DOHH2 (cell line): ENCODE data around the gene SPIRE1.

Experiments
- CTCF ChIP-seq: fragments of 200-600 bp; sonication (generic); IDR thresholded peaks from one replicate; pipeline ENCODE4 v1.5.1; 2014; ENCODE audit warnings: antibody characterized with exemption, mild to moderate bottlenecking, low read depth, low read length; ENCODE audit not compliant: poor library complexity, severe bottlenecking
- EZH2phosphoT487 ChIP-seq: fragments of 200-600 bp; sonication (generic); IDR thresholded peaks from 2 replicates; pipeline ENCODE4 v1.6.1; 2017; ENCODE audit warnings: borderline replicate concordance, mild to moderate bottlenecking, antibody characterized with exemption, low read length, moderate library complexity, mixed read lengths

- no peak for TF ChIP-seq CTCF
- TF ChIP-seq EZH2phosphoT487 = no peak
Observed at GRCh38 chr18:12485479-12486105, 172.3 kb downstream of the SPIRE1 start.
